ENCODE measurements around the gene AQP12A.

Gene AQP12A

DNA sequence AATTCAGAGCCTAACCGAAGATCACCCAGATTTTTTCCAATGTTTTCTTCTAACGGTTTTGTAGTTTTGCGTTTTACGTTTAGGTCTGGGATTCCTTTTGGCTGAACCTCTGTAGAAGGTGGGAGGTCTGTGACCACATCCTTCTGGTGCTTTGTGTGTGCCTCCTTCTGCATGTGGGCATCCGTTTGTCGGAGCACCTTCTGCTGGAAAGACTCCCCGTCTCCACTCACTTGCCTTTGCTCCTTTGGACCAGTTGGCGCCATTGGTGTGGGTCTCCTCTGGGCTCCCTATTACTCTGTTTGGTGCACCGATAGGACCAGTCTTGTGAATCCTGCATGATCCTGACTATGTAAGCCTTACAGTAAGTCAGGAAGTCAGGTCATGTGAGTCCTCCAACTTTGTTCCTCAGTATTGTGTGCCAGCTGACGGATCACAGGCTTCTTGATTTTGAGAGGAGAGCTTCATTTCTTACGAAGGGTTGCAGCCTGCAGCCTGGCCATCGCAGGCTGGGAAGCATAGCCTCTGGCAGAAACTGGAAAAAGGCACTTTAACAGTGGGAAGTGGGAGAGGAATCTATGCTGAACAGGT, 13.6 kb downstream of the AQP12A start:
- TF ChIP-seq POLR2AphosphoS5 (IDR thresholded peaks at IDR 0.05; ENCODE audit: low read depth, low read length) (no peak), TAF1 (IDR thresholded peaks at IDR 0.05; ENCODE audit: borderline replicate concordance, insufficient read depth, low read length) (no peak), SIN3A (IDR thresholded peaks at IDR 0.05; ENCODE audit: borderline replicate concordance, insufficient read depth, low read length) (no peak), FOXP2 (optimal IDR thresholded peaks at IDR 0.05; ENCODE audit: borderline replicate concordance, extremely low read depth, extremely low read length, insufficient read depth) (no peak)
- TF ChIP-seq, protein P1, sequence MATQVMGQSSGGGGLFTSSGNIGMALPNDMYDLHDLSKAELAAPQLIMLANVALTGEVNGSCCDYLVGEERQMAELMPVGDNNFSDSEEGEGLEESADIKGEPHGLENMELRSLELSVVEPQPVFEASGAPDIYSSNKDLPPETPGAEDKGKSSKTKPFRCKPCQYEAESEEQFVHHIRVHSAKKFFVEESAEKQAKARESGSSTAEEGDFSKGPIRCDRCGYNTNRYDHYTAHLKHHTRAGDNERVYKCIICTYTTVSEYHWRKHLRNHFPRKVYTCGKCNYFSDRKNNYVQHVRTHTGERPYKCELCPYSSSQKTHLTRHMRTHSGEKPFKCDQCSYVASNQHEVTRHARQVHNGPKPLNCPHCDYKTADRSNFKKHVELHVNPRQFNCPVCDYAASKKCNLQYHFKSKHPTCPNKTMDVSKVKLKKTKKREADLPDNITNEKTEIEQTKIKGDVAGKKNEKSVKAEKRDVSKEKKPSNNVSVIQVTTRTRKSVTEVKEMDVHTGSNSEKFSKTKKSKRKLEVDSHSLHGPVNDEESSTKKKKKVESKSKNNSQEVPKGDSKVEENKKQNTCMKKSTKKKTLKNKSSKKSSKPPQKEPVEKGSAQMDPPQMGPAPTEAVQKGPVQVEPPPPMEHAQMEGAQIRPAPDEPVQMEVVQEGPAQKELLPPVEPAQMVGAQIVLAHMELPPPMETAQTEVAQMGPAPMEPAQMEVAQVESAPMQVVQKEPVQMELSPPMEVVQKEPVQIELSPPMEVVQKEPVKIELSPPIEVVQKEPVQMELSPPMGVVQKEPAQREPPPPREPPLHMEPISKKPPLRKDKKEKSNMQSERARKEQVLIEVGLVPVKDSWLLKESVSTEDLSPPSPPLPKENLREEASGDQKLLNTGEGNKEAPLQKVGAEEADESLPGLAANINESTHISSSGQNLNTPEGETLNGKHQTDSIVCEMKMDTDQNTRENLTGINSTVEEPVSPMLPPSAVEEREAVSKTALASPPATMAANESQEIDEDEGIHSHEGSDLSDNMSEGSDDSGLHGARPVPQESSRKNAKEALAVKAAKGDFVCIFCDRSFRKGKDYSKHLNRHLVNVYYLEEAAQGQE (IDR thresholded peaks at IDR 0.05; ENCODE audit: insufficient read depth in 1 of 2, low read depth in 2 of 2, low read length in 2 of 2) = no peak

DNA sequence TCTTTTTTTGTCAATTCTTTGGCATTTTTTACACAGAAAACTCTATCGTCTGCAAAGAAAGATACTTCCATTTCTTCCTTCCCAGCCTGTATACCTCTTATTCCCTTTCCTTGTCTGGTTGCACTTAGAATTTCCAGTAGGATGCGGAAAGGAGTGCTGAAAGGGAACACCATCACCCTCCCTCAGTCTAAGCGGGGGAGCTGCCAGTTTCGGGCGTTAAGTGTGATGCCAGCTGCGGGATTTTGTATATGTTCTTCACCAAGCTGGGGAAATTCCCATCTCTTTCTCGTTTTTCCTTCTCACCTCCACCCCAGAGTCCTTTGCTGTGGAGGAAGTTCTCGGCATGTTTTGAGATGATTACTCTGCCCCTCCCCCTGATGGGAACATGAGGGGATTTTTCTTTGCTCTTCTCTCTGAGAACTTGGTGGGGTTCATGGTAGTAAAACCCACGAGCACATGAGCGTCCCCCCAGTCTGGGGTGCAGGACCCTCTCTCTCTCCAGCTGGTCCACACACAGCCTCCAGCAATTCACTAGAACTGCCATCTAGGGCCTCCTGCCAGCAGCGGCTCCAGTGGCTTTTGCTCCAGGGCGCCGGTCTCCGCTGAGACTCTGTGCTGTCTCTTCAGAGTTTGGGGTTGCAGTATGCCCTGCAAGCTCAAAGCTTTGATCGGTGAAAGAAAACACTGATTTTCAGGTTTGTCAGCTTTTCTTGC, 15.5 kb downstream of the AQP12A start:
- TF ChIP-seq, protein P1 (IDR thresholded peaks at IDR 0.05; ENCODE audit: insufficient read depth in 1 of 2, low read depth in 2 of 2, low read length in 2 of 2) = no peak
- TF ChIP-seq SIN3A (IDR thresholded peaks at IDR 0.05; ENCODE audit: borderline replicate concordance, insufficient read depth, low read length) (no peak), POLR2AphosphoS5 (IDR thresholded peaks at IDR 0.05; ENCODE audit: low read depth, low read length) (no peak), TAF1 (IDR thresholded peaks at IDR 0.05; ENCODE audit: borderline replicate concordance, insufficient read depth, low read length) (no peak), FOXP2 (optimal IDR thresholded peaks at IDR 0.05; ENCODE audit: borderline replicate concordance, extremely low read depth, extremely low read length, insufficient read depth) (no peak)

DNA sequence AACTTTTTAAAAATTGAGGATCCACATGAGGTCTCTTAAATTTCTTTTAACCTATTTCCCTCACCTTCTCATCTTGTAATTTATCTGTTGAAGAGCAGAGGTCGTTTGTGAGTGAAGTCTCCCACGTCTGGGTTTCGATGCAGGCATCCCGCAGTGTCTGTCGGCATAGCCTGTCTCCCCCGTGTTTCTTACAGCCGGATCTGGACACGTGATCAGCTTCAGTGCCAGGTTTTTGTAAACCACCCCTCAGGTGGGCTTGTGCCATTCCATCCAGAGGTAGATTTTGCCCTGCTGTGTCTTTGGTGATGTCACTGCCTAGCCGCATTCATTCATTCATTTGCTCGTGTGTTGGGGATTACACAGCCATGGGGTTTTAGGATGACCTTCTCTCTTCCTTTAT, 16.2 kb downstream of the AQP12A start:
- TF ChIP-seq, protein P1 (IDR thresholded peaks at IDR 0.05; ENCODE audit: insufficient read depth in 1 of 2, low read depth in 2 of 2, low read length in 2 of 2) = no peak
- TF ChIP-seq TAF1 (IDR thresholded peaks at IDR 0.05; ENCODE audit: borderline replicate concordance, insufficient read depth, low read length) (no peak), SIN3A (IDR thresholded peaks at IDR 0.05; ENCODE audit: borderline replicate concordance, insufficient read depth, low read length) (no peak), FOXP2 (optimal IDR thresholded peaks at IDR 0.05; ENCODE audit: borderline replicate concordance, extremely low read depth, extremely low read length, insufficient read depth) (no peak)

DNA sequence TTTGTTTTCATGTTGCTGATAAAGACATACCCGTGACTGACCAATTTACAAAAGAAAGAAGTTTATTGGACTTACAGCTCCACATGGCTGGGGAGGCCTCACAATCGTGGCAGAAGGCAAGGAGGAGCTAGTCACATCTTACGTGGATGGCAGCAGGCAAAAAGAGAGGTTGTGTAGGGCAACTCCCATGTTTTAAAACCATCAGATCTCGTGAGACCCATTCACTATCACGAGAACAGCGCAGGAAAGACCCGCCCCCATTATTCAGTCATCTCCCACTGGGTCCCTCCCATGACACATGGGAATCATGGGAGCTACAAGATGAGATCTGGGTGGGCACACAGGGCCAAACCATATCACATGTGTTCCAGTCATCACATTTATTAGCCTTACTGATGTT, 16.8 kb downstream of the AQP12A start:
- no peak for TF ChIP-seq SIN3A (IDR thresholded peaks at IDR 0.05; ENCODE audit: borderline replicate concordance, insufficient read depth, low read length)

DNA sequence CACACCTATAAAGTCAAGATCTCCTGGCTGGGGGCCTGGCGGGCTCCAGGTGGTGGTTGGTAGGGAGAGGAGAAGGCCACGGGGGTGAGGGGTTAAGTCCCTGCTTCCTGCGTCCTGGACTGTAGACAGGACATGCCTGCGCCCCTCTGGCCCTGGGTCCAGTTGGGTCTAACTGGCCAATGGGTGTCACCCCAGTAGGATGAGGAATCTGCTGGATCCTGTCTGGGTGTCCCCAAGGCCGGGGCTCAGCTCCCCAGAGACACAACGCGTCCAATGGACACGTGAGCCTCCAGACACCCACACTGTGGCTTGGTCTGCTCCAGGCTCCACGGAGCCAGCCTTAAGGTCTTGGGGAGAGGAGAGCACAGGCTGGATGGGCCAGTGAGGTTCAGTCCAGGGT, 19.6 kb downstream of the AQP12A start:
- TF ChIP-seq SIN3A (IDR thresholded peaks at IDR 0.05; ENCODE audit: borderline replicate concordance, insufficient read depth, low read length) = no peak
- TF ChIP-seq FOXP2 (optimal IDR thresholded peaks at IDR 0.05; ENCODE audit: borderline replicate concordance, extremely low read depth, extremely low read length, insufficient read depth) = no peak
- TF ChIP-seq POLR2AphosphoS5 (IDR thresholded peaks at IDR 0.05; ENCODE audit: low read depth, low read length) = no peak
- no peak for TF ChIP-seq TAF1 (IDR thresholded peaks at IDR 0.05; ENCODE audit: borderline replicate concordance, insufficient read depth, low read length)
- TF ChIP-seq, protein P1 (IDR thresholded peaks at IDR 0.05; ENCODE audit: insufficient read depth in 1 of 2, low read depth in 2 of 2, low read length in 2 of 2) = no peak
